ENCODE measurements around the gene ENDOV. TPM values are rescaled to one million over a fixed set of nuclear protein-coding genes. Genes with fewer than 3 reads are reported as not detected.
"Not testable (repeated sequence)": the region's sequence is repeated elsewhere in the genome, so short reads cannot be mapped to it uniquely, and the experiment has no call there.

The ENDOV gene
- total RNA-seq, 4 donors from 2014 or later, result 9.5 to 33.3 (median 18.5) TPM

GRCh38 chr17:80397686-80398085 lies 17.3 kb upstream of the ENDOV start:
- no peak overlapping the region for H3K4me3 ChIP-seq
- TF ChIP-seq, protein P1, sequence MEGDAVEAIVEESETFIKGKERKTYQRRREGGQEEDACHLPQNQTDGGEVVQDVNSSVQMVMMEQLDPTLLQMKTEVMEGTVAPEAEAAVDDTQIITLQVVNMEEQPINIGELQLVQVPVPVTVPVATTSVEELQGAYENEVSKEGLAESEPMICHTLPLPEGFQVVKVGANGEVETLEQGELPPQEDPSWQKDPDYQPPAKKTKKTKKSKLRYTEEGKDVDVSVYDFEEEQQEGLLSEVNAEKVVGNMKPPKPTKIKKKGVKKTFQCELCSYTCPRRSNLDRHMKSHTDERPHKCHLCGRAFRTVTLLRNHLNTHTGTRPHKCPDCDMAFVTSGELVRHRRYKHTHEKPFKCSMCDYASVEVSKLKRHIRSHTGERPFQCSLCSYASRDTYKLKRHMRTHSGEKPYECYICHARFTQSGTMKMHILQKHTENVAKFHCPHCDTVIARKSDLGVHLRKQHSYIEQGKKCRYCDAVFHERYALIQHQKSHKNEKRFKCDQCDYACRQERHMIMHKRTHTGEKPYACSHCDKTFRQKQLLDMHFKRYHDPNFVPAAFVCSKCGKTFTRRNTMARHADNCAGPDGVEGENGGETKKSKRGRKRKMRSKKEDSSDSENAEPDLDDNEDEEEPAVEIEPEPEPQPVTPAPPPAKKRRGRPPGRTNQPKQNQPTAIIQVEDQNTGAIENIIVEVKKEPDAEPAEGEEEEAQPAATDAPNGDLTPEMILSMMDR (IDR thresholded peaks at IDR 0.05), result no peak
- TF ChIP-seq POLR2A (IDR thresholded peaks at IDR 0.05), result no peak
- no peaks in the 10 kb centered on the region for H3K27me3 ChIP-seq
- H3K9me3 ChIP-seq, result no peaks in the 10 kb centered on the region
- DNase-seq, result no peak
- no peak overlapping the region for H3K27ac ChIP-seq
- H3K4me1 ChIP-seq, result peaks cover 0 to 9% of the 10 kb centered on the region in 2 donors
- intact Hi-C loops (cut with DNase I; ENCODE audit: low total_unique reads), result no loop called here
- no peaks in the 10 kb centered on the region for H3K36me3 ChIP-seq

GRCh38 chr17:80401086-80401485 lies 13.9 kb upstream of the ENDOV start:
- not testable (repeated sequence) for H3K36me3 ChIP-seq, H3K27ac ChIP-seq, H3K9me3 ChIP-seq, H3K27me3 ChIP-seq, H3K4me3 ChIP-seq, H3K4me1 ChIP-seq
- peak in 1 of 2 donors; percentile 35 for DNase-seq
- intact Hi-C loops (cut with DNase I; ENCODE audit: low total_unique reads), result loop anchor here (10.0 kb wide), 1 partner anchor 694 kb away; no protein-coding TSS in a partner anchor

- H3K9me3 ChIP-seq, H3K4me3 ChIP-seq, H3K36me3 ChIP-seq, H3K27ac ChIP-seq, H3K27me3 ChIP-seq, H3K4me1 ChIP-seq, DNase-seq: not testable (repeated sequence)
- intact Hi-C loops (cut with DNase I; ENCODE audit: low total_unique reads), result loop anchor here (10.0 kb wide), 1 partner anchor 693 kb away; no protein-coding TSS in a partner anchor
Measured at GRCh38 chr17:80402102-80402501, 12.9 kb upstream of the ENDOV start.

- intact Hi-C loops (cut with DNase I; ENCODE audit: low total_unique reads), result loop anchor here (10.0 kb wide), 1 partner anchor 692 kb away; no protein-coding TSS in a partner anchor
- Histone ChIP-seq H3K4me3 (no peak overlapping the region), H3K27me3 (no peaks in the 10 kb centered on the region), H3K36me3 (no peaks in the 10 kb centered on the region), H3K4me1 (no peaks in the 10 kb centered on the region), H3K27ac (no peak overlapping the region), H3K9me3 (no peaks in the 10 kb centered on the region)
- no peak for DNase-seq
- TF ChIP-seq POLR2A (IDR thresholded peaks at IDR 0.05), result no peak
- TF ChIP-seq, protein P1 (IDR thresholded peaks at IDR 0.05), result no peak
Measured at GRCh38 chr17:80402959-80403358, 12.0 kb upstream of the ENDOV start.

GRCh38 chr17:80406146-80406545 lies 8.8 kb upstream of the ENDOV start:
- DNase-seq, result no peak
- intact Hi-C loops (cut with DNase I; ENCODE audit: low total_unique reads), result loop anchor here (10.0 kb wide), 1 partner anchor 689 kb away; no protein-coding TSS in a partner anchor

DNA sequence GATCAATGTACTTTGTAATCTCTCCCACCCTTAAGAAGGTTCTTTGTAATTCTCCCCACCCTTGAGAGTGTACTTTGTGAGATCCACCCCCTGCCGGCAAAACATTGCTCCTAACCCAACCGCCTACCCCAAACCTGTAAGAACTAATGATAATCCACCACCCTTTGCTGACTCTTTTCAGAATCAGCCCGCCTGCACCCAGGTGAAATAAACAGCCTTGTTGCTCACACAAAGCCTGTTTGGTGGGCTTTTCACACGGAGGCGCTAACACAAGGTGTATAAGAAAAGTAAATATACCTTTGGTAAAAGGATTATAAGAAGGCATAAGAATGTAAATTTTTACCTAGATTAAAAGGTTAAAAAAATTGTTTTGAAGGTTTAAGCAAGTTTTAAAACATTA lies 7.0 kb upstream of the ENDOV start:
- DNase-seq, H3K9me3 ChIP-seq, H3K4me3 ChIP-seq, H3K27ac ChIP-seq, H3K36me3 ChIP-seq, H3K4me1 ChIP-seq, H3K27me3 ChIP-seq: not testable (repeated sequence)
- intact Hi-C loops (cut with DNase I; ENCODE audit: low total_unique reads), result loop anchor here (10.0 kb wide), 1 partner anchor 687 kb away; no protein-coding TSS in a partner anchor

More at GRCh38 chr17:80406146-80406545, 8.8 kb upstream of the ENDOV start:
- TF ChIP-seq, protein P1 (IDR thresholded peaks at IDR 0.05), result no peak
- no peak for TF ChIP-seq POLR2A (IDR thresholded peaks at IDR 0.05)
- Histone ChIP-seq H3K4me3 (no peak overlapping the region), H3K36me3 (no peaks in the 10 kb centered on the region), H3K27me3 (no peaks in the 10 kb centered on the region), H3K27ac (no peak overlapping the region), H3K9me3 (no peaks in the 10 kb centered on the region), H3K4me1 (no peaks in the 10 kb centered on the region)

DNA sequence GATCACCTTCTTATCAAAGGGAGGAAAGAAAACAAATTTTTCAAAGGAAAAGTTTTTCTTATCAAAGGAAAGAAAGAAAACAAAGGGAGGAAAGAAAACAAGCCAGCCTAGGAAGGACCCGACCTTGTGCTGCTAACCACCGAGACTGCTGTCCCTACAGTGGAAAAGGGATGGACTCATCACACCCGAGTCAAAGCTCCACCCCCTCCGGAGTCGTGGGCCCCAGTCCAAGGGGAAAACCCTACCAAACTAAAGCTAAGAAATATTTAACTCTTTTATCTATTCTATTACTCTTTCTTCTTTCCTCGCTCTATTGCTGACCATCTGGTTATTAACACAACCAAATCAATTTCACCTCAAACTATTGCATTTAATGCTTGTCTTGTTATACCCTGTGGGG lies 6.1 kb upstream of the ENDOV start:
- DNase-seq, result no peak
- no peak overlapping the region for H3K27ac ChIP-seq
- no peak for TF ChIP-seq POLR2A (IDR thresholded peaks at IDR 0.05)
- TF ChIP-seq, protein P1 (IDR thresholded peaks at IDR 0.05), result no peak
- H3K4me1 ChIP-seq, result no peaks in the 10 kb centered on the region
- no peaks in the 10 kb centered on the region for H3K36me3 ChIP-seq
- H3K9me3 ChIP-seq, result no peaks in the 10 kb centered on the region
- H3K4me3 ChIP-seq, result no peak overlapping the region
- no peaks in the 10 kb centered on the region for H3K27me3 ChIP-seq
- intact Hi-C loops (cut with DNase I; ENCODE audit: low total_unique reads), result loop anchor here (10.0 kb wide), 1 partner anchor 686 kb away; no protein-coding TSS in a partner anchor

Data from uterus (tissue), 4 donors.